GM21528 (cell line): Measurements from ENCODE around the gene HOXC4.
"Not testable (repeated sequence)": the region's sequence is repeated elsewhere in the genome, so short reads cannot be mapped to it uniquely, and the experiment has no call there.

Source experiments
- ATAC-seq: cut with Tn5 transposase; IDR thresholded peaks from one replicate; pipeline ENCODE4 v1.9.1; 2021; ENCODE audit warnings: mild to moderate bottlenecking, moderate library complexity; ENCODE audit not compliant: unreplicated experiment, low FRiP score

Gene HOXC4

GRCh38 chr12:54081053-54081514, 27.4 kb downstream of the HOXC4 start:
- not testable (repeated sequence) for ATAC-seq

DNA sequence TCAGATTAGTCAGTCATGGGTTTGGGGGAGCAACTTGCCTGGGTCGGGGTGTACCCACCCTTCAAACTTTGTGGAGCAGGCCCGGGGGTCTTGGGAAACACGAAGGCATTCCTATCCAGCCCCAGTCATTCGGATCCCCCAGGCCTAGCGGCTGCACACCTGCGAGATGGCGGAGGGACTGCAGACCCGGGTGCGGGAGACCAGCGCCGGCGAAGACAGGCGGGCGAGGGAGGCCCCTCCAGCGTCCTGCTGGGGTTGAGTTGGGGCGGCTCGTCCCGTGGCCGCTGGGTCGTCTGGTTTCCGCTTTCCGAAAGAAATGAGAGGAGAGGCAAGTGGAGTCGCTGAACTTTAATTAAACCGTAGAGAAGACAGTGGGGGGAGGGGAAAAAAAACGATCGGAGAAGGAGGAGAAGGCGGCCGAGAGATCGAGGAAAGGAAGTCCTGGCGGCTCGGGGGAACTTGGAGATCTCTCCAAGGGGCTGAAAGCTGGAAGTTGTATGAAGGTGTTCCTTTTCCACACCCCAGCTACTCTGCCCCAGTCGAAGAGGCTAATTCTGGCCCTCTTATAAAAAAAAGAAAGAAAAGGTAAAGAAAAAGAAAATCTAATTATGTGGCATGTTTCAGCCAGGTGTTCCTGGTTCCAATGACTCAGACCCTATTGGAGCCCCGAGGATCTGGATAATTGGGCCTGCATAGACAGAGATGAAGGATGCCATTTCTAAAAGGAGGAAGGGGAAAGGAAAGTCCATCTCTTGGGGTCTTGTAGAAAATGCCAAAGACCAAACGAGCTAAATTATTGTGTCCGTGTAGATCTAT, 28.2 kb downstream of the HOXC4 start:
- ATAC-seq = not testable (repeated sequence)

DNA sequence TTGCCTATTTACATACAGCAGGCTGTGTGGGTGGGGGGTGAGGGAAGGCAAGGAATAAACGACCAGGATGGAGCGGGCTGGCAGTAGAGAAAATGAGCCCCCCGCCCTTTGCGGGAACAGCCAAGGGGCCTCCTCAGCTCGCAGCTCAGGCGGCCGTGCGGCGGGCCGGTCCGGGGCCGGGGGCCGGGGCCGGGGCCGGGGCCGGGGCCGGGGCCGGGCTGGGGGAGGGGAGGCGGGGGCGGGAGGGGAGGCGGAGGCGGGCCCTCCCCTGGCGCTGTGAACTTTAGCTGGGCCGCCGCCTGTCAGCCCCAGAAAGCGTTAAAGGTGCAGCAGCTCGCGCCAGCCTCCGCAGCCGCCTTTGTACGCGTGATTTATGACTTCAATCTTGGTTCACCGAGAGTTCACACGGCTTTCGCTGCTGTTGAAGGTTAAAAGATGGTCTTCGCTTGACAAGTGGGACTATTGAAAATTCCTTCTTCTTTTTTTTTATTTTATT, 28.8 kb downstream of the HOXC4 start:
- ATAC-seq = no peak

- ATAC-seq = not testable (repeated sequence)
Measured at GRCh38 chr12:54088011-54088410, 34.4 kb downstream of the HOXC4 start.

- not testable (repeated sequence) for ATAC-seq
Measured at GRCh38 chr12:54089465-54089864, 35.8 kb downstream of the HOXC4 start.

DNA sequence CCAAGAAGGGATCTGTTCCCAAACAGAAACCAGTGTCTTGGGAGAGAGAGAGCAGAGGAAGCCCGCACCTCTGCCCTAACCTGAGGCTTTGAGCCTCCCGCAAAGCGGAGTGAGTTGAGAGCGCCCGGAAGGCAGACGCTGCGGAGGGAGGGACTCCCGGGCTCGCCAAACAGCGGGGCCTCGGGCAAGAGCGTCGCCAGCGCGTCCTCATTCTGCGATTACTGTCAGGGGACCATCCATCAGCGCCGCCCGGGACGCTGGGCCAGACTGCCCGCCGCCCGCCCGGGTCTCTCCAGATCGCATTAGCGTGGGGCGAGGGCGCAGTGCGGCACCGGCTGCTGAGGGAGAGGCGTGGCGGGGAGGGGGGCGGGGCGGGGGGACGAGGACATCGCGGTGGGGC, 36.7 kb downstream of the HOXC4 start:
- ATAC-seq = not testable (repeated sequence)

- ATAC-seq = not testable (repeated sequence)
Measured at GRCh38 chr12:54092943-54093342, 39.3 kb downstream of the HOXC4 start.

DNA sequence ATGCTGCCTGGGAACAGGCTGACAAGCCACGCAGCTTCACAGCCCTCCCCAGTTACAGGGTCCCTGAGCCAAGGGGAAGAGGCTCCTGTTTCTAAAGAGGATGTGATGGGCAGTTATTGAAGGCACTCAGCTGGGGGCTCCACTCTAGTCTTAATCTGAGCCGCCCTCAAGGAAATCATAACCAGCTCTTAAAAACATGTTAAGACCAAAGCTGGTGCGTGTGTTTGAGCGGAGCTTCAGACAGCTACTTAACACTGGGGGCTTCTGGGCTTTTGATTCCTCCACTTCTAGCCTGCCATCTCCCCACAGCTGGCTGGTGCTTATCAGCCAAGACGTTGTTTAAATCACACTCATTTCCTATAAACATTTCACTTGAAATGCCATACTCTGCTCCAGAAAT, 42.3 kb downstream of the HOXC4 start:
- ATAC-seq = not testable (repeated sequence)

DNA sequence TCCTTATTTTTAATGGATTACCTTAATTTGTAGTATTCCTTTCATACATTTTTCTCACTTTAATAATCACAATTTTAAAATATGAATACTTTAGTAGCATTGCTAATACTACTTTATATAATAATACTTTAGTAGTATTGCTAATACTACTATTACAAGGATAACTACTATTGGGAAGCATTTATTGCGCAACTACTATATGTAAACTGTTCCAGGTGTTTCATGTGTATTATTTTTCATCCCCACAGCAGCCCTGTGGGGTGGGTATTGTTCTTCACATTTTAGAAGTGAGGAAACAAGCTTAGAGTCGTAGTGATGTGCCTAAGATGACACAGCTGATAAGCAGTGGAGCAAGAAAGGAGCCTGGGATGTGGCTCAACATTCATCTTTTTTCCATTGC, 45.0 kb downstream of the HOXC4 start:
- ATAC-seq = not testable (repeated sequence)

GRCh38 chr12:54100588-54100987, 47.0 kb downstream of the HOXC4 start:
- ATAC-seq = not testable (repeated sequence)

- not testable (repeated sequence) for ATAC-seq
Measured at GRCh38 chr12:54102223-54102622, 48.6 kb downstream of the HOXC4 start.

- ATAC-seq = not testable (repeated sequence)
Measured at GRCh38 chr12:54103827-54104226, 50.2 kb downstream of the HOXC4 start.
